OCI-LY7 (cell line): ENCODE data around the gene DUSP22. TPM values are rescaled to one million over a fixed set of nuclear protein-coding genes. Genes with fewer than 3 reads are reported as not detected.

Source experiments
- BruUV-seq: library from RNA; stranded (reverse); fragments of 400-500 nt; replicated peaks from 2 replicates; lab custom pipeline; 2021; lab: Mats Ljungman, UMichigan
- CTCF ChIA-PET: fragments of 300-600 bp; sonication (Branson Sonifier 250); formaldehyde crosslinking; loops from one replicate; lab custom pipeline; 2022; ENCODE audit warnings: antibody characterized with exemption; ENCODE audit not compliant: unreplicated experiment; lab: Charles Lee
- POLR2A ChIA-PET: fragments of 300-600 bp; sonication (Branson Sonifier 250); formaldehyde crosslinking; loops from one replicate; lab custom pipeline; 2022; ENCODE audit warnings: antibody characterized with exemption; lab: Charles Lee
- DNase-seq: peaks from one replicate; pipeline ENCODE4 v3.0.0-alpha.2; 2015; ENCODE audit warnings: low spot score
- H2AFZ ChIP-seq: fragments of 200-600 bp; sonication (generic), shearing (Covaris generic); 2 replicates; pipeline ENCODE4 v1.6.1; 2014; ENCODE audit warnings: mild to moderate bottlenecking, antibody characterized with exemption, low read length, moderate library complexity
- H3K27ac ChIP-seq: fragments of 200-600 bp; sonication (generic); 2 replicates; pipeline ENCODE4 v1.5.1; 2014; ENCODE audit warnings: mixed run types, low read depth, mild to moderate bottlenecking, moderate library complexity, low read length, inconsistent platforms; ENCODE audit not compliant: poor library complexity, severe bottlenecking
- H3K36me3 ChIP-seq: fragments of 200-600 bp; sonication (generic); 2 replicates; pipeline ENCODE4 v1.6.1; 2014; ENCODE audit warnings: mild to moderate bottlenecking, antibody characterized with exemption, low read length, moderate library complexity, mixed read lengths; ENCODE audit not compliant: insufficient read depth
- H3K4me1 ChIP-seq: fragments of 200-600 bp; sonication (generic); 2 replicates; pipeline ENCODE4 v1.5.1; 2014; ENCODE audit warnings: mild to moderate bottlenecking, low read length; ENCODE audit not compliant: insufficient read depth, poor library complexity, severe bottlenecking
- H3K4me2 ChIP-seq: fragments of 200-600 bp; sonication (generic); 2 replicates; pipeline ENCODE4 v1.6.1; 2014; ENCODE audit warnings: mild to moderate bottlenecking, low read length
- H3K4me3 ChIP-seq: fragments of 200-600 bp; sonication (generic); 2 replicates; pipeline ENCODE4 v1.5.1; 2014; ENCODE audit warnings: mild to moderate bottlenecking, low read depth, low read length; ENCODE audit not compliant: poor library complexity, severe bottlenecking
- H3K79me2 ChIP-seq: fragments of 200-600 bp; sonication (generic); 2 replicates; pipeline ENCODE4 v1.6.1; 2016; ENCODE audit warnings: low read depth, mild to moderate bottlenecking, low read length, moderate library complexity, mixed read lengths; ENCODE audit not compliant: insufficient read depth
- H3K9me2 ChIP-seq: fragments of 200-600 bp; sonication (generic); 2 replicates; pipeline ENCODE4 v1.6.1; 2016; ENCODE audit warnings: mild to moderate bottlenecking, low read length, mixed read lengths; ENCODE audit not compliant: insufficient read depth
- H3K9me3 ChIP-seq: fragments of 200-600 bp; sonication (generic); 2 replicates; pipeline ENCODE4 v1.6.1; 2014; ENCODE audit warnings: mild to moderate bottlenecking, mixed run types, low read length, mixed read lengths
- H4K20me1 ChIP-seq: fragments of 200-600 bp; sonication (generic); 2 replicates; pipeline ENCODE4 v1.6.1; 2014; ENCODE audit warnings: mild to moderate bottlenecking, antibody characterized with exemption, low read length, moderate library complexity, mixed read lengths; ENCODE audit not compliant: insufficient read depth
- EZH2phosphoT487 ChIP-seq: fragments of 200-600 bp; sonication (generic); IDR thresholded peaks from 2 replicates; pipeline ENCODE4 v1.6.1; 2018; ENCODE audit warnings: low read depth, borderline replicate concordance, mild to moderate bottlenecking, mixed run types, antibody characterized with exemption, low read length, moderate library complexity, mixed read lengths
- intact Hi-C: fragments of 100-400 bp; cut with micrococcal nuclease; formaldehyde crosslinking; loops from one replicate; pipeline ENCODE4 v1.10.0; 2022; ENCODE audit not compliant: unreplicated experiment
- total RNA-seq, 2 experiments: library from RNA; depleted of rRNA in 1 of 2; stranded (reverse); fragments of >200 nt in 1 of 2; shearing (Covaris generic) in 1 of 2; gene quantifications; 2 replicates each; pipeline ENCODE4 v1.2.3, GENCODE V29; 2014 to 2022
- TF ChIP-seq, protein P1 (sequence below): fragments of 200-600 bp; sonication (generic); conservative IDR thresholded peaks from 2 replicates; pipeline ENCODE4 v1.5.1; 2014; ENCODE audit warnings: mild to moderate bottlenecking, antibody characterized with exemption, low read length, moderate library complexity, mixed read lengths

Gene DUSP22
- total RNA-seq, 2 experiments from 2014 or later: 149 to 171 TPM

DNA sequence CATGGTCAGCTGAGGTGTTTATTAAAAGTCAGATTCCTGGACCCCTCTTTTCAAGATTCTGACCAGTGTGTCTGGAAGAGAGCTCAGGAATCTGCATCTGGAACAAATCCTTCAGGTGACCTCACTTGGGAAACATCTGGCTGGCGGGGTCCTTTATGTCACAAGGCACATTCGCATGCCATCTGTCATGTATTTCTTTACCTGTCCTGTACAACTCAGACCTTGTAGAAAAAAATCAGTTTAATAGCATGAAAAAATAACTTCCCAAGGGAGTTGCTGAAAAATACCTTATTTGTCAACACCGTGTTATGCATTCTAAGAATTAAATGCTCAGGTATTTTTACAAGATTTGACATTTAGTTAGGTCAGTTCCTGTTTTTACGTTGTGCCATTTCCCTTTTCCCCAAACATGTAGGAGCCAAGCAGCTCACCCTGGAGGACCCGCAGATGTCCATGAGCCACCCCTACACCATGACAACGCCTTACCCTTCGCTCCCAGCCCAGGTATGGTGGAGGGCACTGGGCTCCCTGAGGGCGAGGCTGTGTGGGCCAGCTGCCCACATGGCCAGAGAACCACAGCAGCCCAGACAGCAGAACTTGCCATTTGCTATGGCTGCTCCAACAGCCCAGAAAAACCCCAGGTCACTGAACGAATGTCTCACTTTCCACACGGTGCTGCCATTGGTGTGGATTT, 103.3 kb downstream of the DUSP22 start:
- Histone ChIP-seq H3K27ac (no peak overlapping the region), H3K9me3 (no peaks in the 10 kb centered on the region), H3K36me3 (peaks cover 81% of the 10 kb centered on the region), H3K4me1 (peaks cover 66% of the 10 kb centered on the region), H3K4me2 (no peak overlapping the region), H3K9me2 (no peaks in the 10 kb centered on the region), H4K20me1 (peaks cover 20% of the 10 kb centered on the region; the same call in 1 of the 2 replicates), H2AFZ (no peak overlapping the region), H3K79me2 (peaks cover 64% of the 10 kb centered on the region), H3K4me3 (no peak overlapping the region)
- no TSS peak for BruUV-seq
- CTCF ChIA-PET: no interaction called here
- DNase-seq: no peak
- intact Hi-C loops: loop anchor here (10.0 kb wide), 1 partner anchor 319 kb away; no protein-coding TSS in a partner anchor
- TF ChIP-seq EZH2phosphoT487: no peak
- TF ChIP-seq, protein P1, sequence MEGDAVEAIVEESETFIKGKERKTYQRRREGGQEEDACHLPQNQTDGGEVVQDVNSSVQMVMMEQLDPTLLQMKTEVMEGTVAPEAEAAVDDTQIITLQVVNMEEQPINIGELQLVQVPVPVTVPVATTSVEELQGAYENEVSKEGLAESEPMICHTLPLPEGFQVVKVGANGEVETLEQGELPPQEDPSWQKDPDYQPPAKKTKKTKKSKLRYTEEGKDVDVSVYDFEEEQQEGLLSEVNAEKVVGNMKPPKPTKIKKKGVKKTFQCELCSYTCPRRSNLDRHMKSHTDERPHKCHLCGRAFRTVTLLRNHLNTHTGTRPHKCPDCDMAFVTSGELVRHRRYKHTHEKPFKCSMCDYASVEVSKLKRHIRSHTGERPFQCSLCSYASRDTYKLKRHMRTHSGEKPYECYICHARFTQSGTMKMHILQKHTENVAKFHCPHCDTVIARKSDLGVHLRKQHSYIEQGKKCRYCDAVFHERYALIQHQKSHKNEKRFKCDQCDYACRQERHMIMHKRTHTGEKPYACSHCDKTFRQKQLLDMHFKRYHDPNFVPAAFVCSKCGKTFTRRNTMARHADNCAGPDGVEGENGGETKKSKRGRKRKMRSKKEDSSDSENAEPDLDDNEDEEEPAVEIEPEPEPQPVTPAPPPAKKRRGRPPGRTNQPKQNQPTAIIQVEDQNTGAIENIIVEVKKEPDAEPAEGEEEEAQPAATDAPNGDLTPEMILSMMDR: no peak
- POLR2A ChIA-PET: interaction anchor here (0.8 to 9.4 kb wide), 6 partner anchors 13 to 175 kb away, joined by 3 to 95 read pairs (median 3); no protein-coding TSS in a partner anchor

GRCh38 chr6:396126-396520, 103.8 kb downstream of the DUSP22 start:
- POLR2A ChIA-PET: interaction anchor here (0.9 to 9.4 kb wide), 4 partner anchors 12 to 40 kb away, joined by 3 to 95 read pairs (median 4); no protein-coding TSS in a partner anchor
- no peak for TF ChIP-seq EZH2phosphoT487
- TF ChIP-seq, protein P1: no peak

GRCh38 chr6:397056-397455, 104.8 kb downstream of the DUSP22 start:
- Histone ChIP-seq H3K27ac (no peak overlapping the region), H3K4me1 (peaks cover 62% of the 10 kb centered on the region), H3K4me2 (no peak overlapping the region), H3K79me2 (peaks cover 74% of the 10 kb centered on the region), H3K4me3 (no peak overlapping the region), H2AFZ (no peak overlapping the region), H3K9me2 (no peaks in the 10 kb centered on the region), H3K36me3 (peaks cover 96% of the 10 kb centered on the region), H3K9me3 (no peaks in the 10 kb centered on the region), H4K20me1 (peaks cover 25% of the 10 kb centered on the region)
- no peak for DNase-seq
- no peak for TF ChIP-seq EZH2phosphoT487
- TF ChIP-seq, protein P1: no peak
- no TSS peak for BruUV-seq
- intact Hi-C loops: loop anchor here (10.0 kb wide), 1 partner anchor 318 kb away; no protein-coding TSS in a partner anchor
- ChIA-PET POLR2A (interaction anchor here (0.7 to 9.4 kb wide), 6 partner anchors 11 to 1070 kb away, joined by 3 to 95 read pairs (median 4); no protein-coding TSS in a partner anchor), CTCF (no interaction called here)

More at GRCh38 chr6:396126-396520, 103.8 kb downstream of the DUSP22 start:
- no peak overlapping the region for H3K4me2 ChIP-seq
- no peak overlapping the region for H3K27ac ChIP-seq
- no peaks in the 10 kb centered on the region for H3K9me2 ChIP-seq
- peaks cover 61% of the 10 kb centered on the region for H3K4me1 ChIP-seq
- H3K4me3 ChIP-seq: no peak overlapping the region
- no peak for DNase-seq
- peaks cover 25% of the 10 kb centered on the region for H4K20me1 ChIP-seq
- intact Hi-C loops: loop anchor here (10.0 kb wide), 1 partner anchor 319 kb away; no protein-coding TSS in a partner anchor
- H3K9me3 ChIP-seq: no peaks in the 10 kb centered on the region
- H3K36me3 ChIP-seq: peaks cover 87% of the 10 kb centered on the region
- CTCF ChIA-PET: no interaction called here
- no peak overlapping the region for H2AFZ ChIP-seq
- BruUV-seq: no TSS peak
- H3K79me2 ChIP-seq: peaks cover 70% of the 10 kb centered on the region
